OCI-M1 (cell line): Measurements from ENCODE around the gene TMEM233.

Experiments used
- DNase-seq: peaks from one replicate; lab custom pipeline; 2025; lab: John Stamatoyannopoulos, UW

The TMEM233 gene

DNA sequence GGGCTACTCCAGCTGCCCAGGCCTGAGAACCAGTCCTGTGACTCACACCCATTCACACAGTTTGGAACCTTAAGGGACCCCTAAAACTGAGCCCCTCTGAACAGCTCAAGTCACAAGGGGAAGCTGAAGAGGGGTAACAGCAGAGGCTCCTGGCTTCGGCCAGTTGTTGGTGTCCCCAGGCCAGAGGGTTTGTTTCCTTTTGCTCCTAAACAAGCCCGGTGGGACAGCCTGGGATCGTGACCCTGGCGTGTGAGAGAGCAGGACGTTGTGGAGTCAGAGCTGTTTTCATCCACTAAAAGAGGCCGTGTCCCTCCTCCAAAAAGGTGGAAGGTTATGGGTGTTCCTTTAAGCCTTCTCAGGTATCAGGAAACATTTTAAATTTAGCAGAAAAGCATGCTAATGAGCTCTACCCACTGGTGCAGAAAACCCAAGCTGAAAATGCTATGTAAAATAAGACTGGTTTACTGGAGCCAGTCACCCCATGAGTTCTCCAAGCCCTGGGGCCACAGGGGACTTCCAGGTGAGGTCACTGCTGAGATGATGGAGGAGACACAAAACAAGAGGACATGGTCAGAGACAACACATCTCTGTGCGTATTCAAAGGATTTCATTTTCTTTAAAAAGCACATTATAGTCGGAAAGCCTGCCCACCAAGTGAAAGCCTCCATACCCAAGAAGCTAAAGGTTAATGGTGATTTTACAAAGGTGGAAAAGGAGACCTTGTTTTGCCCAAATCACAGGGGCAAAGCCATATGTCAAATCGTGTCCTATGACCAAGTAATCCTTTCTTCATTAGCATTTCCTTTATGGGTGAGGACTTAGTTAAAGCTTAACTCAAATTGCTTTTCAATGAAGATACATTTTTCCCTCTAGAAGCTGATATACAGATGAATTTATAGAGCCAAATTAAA is 88.4 kb downstream of the TMEM233 start:
- DNase-seq: no peak

DNA sequence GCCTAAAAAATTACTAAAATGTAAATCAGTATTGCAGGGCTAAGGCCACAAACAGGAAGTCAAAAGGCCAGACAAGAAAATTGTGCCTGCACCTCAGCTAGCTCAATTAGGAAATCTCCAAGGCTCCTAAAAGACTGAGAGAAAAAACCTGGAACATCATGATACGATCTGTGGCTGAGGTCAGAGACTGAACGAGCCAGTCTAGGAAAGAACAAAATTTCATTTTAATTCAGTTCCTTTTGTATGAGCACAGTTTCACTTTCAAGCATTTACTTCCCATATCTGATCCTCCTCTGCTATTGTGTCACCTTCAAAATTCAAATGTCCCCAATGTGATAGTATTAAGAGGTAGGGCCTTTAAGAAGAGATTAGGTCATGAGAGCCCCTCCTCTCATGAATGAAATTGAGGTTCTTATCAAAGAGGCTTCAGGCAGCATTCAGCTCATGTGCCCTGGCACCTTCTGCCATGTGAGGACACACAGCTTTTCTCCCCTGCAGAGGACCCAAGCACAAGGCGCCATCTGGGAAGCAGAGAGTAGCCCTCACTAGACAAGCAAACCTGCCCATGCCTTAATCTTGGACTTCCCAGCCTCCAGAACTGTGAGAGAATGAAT is 89.2 kb downstream of the TMEM233 start:
- peak; percentile 88 for DNase-seq

DNA sequence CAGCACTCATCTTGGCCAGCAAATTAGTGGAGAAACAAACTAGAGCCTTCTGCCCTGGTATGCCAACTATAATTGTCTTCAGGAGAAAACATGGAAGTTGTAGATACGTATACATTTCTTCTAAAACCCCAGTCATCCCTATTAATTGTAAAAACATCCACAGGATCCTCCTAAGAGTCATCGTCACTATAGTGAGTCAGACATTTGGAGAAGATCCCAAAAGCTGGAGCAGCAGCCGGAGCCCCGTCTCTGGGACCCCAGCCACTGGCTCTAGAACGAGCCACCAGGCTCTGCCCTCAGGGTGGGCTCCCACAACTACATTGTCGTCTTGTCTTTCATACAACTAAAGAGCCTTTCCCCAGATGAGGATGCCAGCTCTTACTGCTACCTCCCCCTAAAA is 89.8 kb downstream of the TMEM233 start:
- DNase-seq: no peak

DNA sequence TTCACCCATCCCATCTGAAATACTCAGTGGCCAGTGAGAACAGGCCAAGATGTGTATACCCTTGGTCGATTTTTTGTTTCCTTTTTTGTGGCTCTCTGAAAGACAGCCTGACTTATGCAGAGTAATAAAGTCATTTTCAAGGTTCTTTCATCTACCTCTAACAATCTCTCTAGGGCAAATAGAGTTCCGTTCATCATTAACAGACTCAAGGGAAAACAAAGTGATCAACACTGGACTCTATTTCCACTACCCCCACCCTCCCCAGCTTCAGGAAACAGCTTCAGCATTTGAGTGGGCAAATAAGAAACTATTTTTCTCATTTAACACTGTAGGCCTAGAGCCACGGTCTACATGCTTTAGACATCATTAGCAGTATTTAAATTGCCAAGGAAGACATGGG is 90.2 kb downstream of the TMEM233 start:
- no peak for DNase-seq

DNA sequence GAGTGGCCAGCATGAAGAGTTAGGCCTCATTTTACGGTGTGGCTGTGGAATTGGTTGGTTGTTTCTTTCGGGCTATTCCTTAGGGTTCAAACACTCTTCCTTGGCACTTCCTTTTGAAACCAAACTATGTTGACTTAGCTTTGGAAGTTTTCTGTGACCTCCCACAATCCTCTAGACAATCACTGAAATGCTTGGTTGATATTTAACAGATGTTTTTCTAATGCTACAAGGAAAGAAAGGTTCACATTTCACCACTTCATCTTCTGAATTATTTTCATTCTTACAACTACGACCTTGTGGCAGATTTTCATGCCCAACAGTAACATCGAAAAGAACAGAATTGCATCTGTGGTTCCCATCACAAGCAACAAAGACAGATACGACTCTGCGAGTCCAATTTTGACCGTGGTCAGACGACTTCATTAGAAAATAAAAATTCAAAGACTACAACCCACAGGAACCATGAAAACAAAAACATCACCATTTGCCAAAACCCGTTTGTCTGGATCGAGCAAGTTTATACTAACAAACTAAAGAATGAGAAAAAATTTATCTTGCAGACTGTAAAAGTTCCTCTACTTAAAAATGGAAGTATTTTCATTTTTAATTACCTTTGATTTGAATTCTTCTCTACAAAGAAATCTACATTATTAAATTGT is 91.3 kb downstream of the TMEM233 start:
- DNase-seq: no peak

DNA sequence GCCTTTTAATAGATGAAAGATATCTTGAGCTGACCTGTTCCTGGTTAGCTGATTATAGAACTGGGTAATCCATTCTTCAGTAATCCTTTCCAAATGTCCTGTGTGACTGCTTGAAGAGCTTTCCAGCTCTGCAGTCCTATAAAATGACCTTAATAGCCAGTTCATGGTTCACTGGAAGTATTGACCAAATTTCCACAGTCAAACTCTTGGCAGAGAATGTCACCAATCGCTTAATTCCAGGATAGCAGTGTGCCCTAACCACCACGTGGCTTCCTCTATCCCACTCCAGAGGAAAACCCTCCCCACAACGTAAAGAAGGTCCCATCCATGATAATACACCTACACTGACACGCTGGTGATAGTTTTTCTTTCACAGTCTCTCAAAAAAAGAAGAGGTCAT is 91.8 kb downstream of the TMEM233 start:
- DNase-seq: no peak

DNA sequence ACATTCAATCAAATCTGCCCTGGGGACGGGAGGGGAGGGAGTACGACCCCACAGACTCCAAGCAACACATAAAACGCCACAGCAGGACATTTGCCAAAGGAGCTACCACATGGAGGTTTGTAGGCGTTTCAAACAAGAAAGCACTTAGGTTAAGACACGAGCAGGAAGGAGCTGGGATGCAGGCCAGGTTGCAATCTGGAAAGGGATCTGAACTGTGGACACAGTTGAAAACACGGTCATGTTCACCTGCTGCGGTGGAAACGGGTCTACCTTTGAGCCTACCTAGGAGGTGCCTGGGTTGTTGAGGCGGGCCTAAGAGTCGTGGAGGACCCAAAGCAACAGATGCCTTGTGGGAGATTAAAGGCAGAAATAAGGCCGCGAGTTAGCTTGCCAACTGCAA is 92.8 kb downstream of the TMEM233 start:
- DNase-seq: no peak

DNA sequence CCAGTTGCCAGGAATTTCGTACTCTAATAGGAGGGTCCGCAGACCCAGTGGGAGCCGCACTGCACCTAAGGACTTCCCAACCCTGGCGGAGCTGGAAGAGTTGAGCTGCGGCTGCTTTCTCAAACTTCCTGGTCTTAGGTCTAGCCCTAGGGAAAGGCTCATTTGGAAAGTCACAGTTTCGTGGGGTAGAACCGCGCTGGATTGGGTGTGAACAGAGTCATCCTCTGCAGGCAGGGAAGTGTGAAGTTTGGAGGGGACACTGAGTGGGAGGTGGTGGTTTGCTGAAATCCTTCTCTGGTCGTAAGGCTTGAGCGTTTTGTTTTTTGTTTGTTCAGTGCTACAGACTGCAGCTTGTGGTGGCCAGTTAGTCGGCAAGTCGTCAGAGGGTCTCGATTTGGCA is 93.2 kb downstream of the TMEM233 start:
- DNase-seq: no peak

DNA sequence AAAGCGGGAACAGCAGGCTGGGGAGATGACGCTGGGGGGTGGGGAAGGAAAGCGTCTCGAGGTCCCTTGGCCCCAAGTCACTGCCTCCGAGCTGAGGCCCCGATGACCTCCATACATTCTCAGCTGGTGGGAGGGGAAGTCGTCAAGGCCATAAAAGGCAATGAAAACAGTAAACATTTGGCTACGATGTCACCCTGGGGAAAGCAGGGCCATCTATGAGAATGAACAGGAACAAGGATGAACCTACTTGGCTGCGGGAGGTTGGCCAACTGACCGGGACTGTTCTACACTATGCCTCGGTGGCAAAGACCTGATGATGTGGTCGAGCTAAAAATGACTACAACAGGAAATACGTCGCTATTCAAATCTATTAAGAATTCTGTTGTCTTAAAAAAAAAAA is 93.8 kb downstream of the TMEM233 start:
- DNase-seq: no peak

DNA sequence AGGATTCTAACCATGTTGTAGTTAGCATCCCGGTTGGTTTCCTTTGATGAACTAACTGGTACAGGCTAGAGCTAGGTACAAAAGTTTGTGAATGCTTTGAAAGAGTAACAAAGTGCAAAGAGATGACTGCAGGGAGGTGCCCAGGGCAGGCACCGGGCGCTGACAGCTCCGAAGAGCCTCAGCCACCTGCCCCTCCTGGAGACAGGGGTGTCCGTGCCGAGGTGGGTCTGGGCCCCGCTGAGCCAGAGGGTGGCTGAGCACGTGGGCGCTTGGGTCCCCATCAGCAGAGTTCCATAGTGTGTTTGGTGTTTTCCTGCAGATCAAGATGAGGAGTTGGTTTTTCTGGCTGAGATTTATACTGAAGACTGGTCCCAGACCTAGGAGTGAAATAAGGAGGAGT is 94.3 kb downstream of the TMEM233 start:
- no peak for DNase-seq

DNA sequence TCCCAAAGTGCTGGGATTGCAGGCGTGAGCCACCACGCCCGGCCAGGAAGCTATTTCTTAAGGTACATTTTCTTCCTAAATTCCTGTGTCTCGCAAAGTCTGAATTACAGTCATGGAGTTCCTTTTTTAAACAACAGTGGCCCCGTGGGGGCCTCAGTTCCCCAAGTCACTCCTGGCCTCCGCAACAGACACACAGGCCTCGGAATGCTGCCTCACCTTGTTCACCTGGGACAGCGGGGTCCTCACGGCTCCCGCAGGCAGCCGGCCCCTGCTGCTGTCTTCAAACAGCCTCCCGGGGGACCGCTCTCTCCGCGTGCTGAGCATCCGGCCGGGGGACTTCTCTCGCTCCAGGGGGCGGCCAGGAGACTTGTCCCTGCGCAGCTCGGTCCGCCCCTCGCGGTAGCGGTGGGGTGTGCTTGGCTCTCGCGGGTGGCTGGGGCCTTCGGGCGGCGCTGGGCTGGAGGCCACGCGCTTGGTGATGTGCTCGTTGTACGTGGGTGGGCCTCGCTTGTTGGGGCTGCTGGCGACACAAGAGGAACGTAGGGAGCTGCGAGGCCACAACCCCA is 96.4 kb downstream of the TMEM233 start:
- DNase-seq: no peak

DNA sequence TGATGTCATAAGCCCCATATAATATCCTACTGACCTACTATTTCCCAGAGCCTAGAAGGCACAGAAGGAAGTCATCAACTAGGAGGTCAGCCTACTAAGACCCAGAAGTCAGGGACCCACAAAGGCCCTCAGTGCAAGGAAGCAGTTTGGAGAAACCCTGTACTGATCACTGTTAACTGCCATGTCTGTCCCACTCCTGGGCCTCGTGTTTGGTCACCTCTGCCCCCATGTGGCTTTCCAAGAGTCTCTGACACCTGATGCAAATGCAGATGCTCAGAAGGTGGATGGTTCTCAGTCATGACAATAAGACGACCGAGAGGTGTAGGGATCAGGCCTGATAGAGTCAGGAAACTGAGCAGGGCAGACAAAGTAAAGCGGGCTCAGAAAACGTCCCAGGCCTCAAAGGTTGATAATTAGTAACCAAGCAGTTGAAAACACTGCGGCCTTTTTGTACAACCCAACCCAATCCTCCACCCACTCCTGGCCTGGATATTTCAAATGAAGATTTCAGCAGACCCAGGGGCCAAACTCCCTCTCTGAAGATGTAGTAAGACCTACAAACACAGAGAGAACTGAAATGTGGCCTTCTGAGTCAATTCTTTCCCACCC is 97.7 kb downstream of the TMEM233 start:
- no peak for DNase-seq

DNA sequence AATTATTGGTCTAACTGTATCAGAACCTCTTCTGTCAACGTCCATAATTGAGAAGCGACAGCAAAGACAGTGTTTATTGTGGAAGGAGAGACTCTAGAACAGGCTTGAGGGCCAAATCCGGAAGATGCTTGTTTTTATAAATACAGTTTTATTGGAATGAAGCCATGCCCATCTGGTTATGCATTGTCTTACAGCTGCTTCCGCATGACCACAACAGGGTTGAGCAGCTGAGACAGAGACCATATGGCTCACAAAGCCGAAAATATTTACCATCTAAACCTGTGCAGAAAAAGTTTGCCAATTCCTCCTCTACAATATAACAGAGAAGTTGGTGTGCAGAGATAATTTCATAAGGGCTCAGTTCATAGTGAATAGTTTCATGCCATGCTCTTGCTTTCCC is 98.8 kb downstream of the TMEM233 start:
- no peak for DNase-seq
